Astrocyte (in vitro differentiated cells and primary cell): ENCODE data around the gene BMF. TPM values are rescaled to one million over a fixed set of nuclear protein-coding genes. Genes with fewer than 3 reads are reported as not detected.

Source experiments
- DNase-seq: peaks from one replicate; pipeline ENCODE4 v3.0.0-alpha.2; 2010; ENCODE audit warnings: low read depth
- FAIRE-seq: peaks from 2 replicates; lab custom pipeline; 2011; peaks lifted over from hg19 to GRCh38; lab: Jason Lieb, UNC
- H2AFZ ChIP-seq: 2 replicates; pipeline ENCODE4 v1.6.0; 2012; ENCODE audit warnings: low read depth, low read length, inconsistent platforms
- H3K27ac ChIP-seq: 2 replicates; pipeline ENCODE4 v1.5.1; 2011; ENCODE audit warnings: low read depth, low read length, inconsistent platforms
- H3K27me3 ChIP-seq: 2 replicates; pipeline ENCODE4 v1.6.0; 2011; ENCODE audit warnings: low read length, inconsistent platforms; ENCODE audit not compliant: insufficient read depth
- H3K36me3 ChIP-seq: 2 replicates; pipeline ENCODE4 v1.5.1; 2011; ENCODE audit warnings: low read length, inconsistent platforms; ENCODE audit not compliant: insufficient read depth
- H3K4me1 ChIP-seq: 2 replicates; pipeline ENCODE4 v1.5.1; 2011; ENCODE audit warnings: low read length, inconsistent platforms; ENCODE audit not compliant: insufficient read depth
- H3K4me2 ChIP-seq: 2 replicates; pipeline ENCODE4 v1.6.0; 2012; ENCODE audit warnings: low read length, inconsistent platforms
- H3K4me3 ChIP-seq: 2 replicates; pipeline ENCODE4 v1.5.1; 2011; ENCODE audit warnings: low read depth, mild to moderate bottlenecking, low read length, inconsistent platforms; ENCODE audit not compliant: insufficient read depth
- H3K79me2 ChIP-seq: 2 replicates; pipeline ENCODE4 v1.6.0; 2012; ENCODE audit warnings: mild to moderate bottlenecking, low read length, inconsistent platforms; ENCODE audit not compliant: insufficient read depth
- H3K9ac ChIP-seq: 2 replicates; pipeline ENCODE4 v1.6.0; 2012; ENCODE audit warnings: mild to moderate bottlenecking, low read length, inconsistent platforms
- H3K9me3 ChIP-seq: 2 replicates; pipeline ENCODE4 v1.5.1; 2012; ENCODE audit warnings: low read depth, mild to moderate bottlenecking, low read length, inconsistent platforms; ENCODE audit not compliant: insufficient read depth
- H4K20me1 ChIP-seq: 2 replicates; pipeline ENCODE4 v1.6.0; 2012; ENCODE audit warnings: low read length, inconsistent platforms; ENCODE audit not compliant: insufficient read depth
- H3K27ac Mint-ChIP-seq: one replicate; pipeline ENCODE4 v1.8.0; 2021; ENCODE audit warnings: mild to moderate bottlenecking, mixed read lengths; ENCODE audit not compliant: unreplicated experiment
- H3K27me3 Mint-ChIP-seq: one replicate; pipeline ENCODE4 v1.8.0; 2021; ENCODE audit warnings: low read depth, mixed read lengths; ENCODE audit not compliant: unreplicated experiment
- H3K36me3 Mint-ChIP-seq: one replicate; pipeline ENCODE4 v1.8.0; 2021; ENCODE audit warnings: low read depth, mixed read lengths; ENCODE audit not compliant: unreplicated experiment
- H3K4me1 Mint-ChIP-seq: one replicate; pipeline ENCODE4 v1.8.0; 2021; ENCODE audit warnings: low read depth, mixed read lengths; ENCODE audit not compliant: unreplicated experiment
- H3K4me3 Mint-ChIP-seq: one replicate; pipeline ENCODE4 v1.8.0; 2021; ENCODE audit warnings: mild to moderate bottlenecking, moderate library complexity, mixed read lengths; ENCODE audit not compliant: unreplicated experiment
- H3K9me3 Mint-ChIP-seq: one replicate; pipeline ENCODE4 v1.8.0; 2021; ENCODE audit warnings: mild to moderate bottlenecking, mixed read lengths; ENCODE audit not compliant: unreplicated experiment
- EZH2 ChIP-seq: IDR thresholded peaks from 2 replicates; pipeline ENCODE4 v1.6.1; 2012; ENCODE audit warnings: mild to moderate bottlenecking, low read length, inconsistent platforms; ENCODE audit not compliant: insufficient read depth
- total RNA-seq: library from RNA; stranded (reverse); gene quantifications from 2 replicates; pipeline ENCODE4 v1.2.1, GENCODE V29; 2021
- TF ChIP-seq, protein P1 (sequence below): IDR thresholded peaks from 2 replicates; pipeline ENCODE4 v1.5.1; 2011; ENCODE audit warnings: low read depth, mild to moderate bottlenecking, inconsistent platforms, low read length, moderate library complexity; ENCODE audit not compliant: insufficient read depth

The BMF gene
- total RNA-seq, 1 donor from 2014 or later: 31.8 TPM

DNA sequence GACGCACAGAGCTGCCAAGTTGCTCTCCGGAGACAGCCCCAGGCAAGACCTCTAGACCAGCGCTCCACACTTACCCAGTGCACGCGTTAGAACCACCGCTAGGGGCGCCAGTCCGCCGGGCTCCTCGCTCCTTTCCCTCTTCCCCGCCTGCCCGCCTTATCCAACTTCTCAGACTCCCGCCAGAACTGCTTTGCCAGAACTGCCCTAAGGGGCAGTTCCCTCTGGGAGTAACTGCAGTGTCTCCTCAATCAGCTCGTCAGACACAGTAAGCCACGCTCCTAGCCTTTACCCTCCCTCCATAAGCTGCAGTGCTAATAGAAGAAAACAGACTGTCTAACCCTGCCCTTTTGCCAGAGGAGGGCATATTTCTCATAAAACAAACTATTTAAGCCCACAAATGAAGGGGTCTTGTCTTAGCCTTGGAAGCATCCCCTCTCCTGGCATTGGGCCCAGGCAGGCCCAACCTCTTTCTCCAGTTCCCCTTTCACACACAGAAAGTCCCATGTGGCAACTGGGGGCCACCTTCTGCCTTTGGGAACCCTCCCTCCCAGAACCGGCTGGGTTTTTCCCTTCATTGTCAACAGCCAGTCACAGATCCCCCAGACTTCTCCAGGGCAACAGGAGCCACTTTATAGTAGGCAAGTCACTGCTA, 3.7 kb downstream of the BMF start:
- H3K9me3 Mint-ChIP-seq: peaks cover 3% of the 10 kb centered on the region
- FAIRE-seq: no peak
- peak overlapping the region; percentile 68 for H3K4me3 Mint-ChIP-seq
- DNase-seq: peak; percentile 52
- TF ChIP-seq, protein P1, sequence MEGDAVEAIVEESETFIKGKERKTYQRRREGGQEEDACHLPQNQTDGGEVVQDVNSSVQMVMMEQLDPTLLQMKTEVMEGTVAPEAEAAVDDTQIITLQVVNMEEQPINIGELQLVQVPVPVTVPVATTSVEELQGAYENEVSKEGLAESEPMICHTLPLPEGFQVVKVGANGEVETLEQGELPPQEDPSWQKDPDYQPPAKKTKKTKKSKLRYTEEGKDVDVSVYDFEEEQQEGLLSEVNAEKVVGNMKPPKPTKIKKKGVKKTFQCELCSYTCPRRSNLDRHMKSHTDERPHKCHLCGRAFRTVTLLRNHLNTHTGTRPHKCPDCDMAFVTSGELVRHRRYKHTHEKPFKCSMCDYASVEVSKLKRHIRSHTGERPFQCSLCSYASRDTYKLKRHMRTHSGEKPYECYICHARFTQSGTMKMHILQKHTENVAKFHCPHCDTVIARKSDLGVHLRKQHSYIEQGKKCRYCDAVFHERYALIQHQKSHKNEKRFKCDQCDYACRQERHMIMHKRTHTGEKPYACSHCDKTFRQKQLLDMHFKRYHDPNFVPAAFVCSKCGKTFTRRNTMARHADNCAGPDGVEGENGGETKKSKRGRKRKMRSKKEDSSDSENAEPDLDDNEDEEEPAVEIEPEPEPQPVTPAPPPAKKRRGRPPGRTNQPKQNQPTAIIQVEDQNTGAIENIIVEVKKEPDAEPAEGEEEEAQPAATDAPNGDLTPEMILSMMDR: peak; percentile 82
- TF ChIP-seq EZH2: no peak
- H3K36me3 ChIP-seq: no peaks in the 10 kb centered on the region
- peak overlapping the region; percentile 62 for H3K4me2 ChIP-seq
- no peak overlapping the region for H3K27ac ChIP-seq
- peak overlapping the region; percentile 46 for H3K9ac ChIP-seq
- H3K79me2 ChIP-seq: no peaks in the 10 kb centered on the region
- H3K4me3 ChIP-seq: no peak overlapping the region
- peaks cover 12% of the 10 kb centered on the region for H3K36me3 Mint-ChIP-seq
- H3K4me1 Mint-ChIP-seq: peaks cover 61% of the 10 kb centered on the region
- peaks cover 62% of the 10 kb centered on the region for H3K4me1 ChIP-seq
- H3K27me3 Mint-ChIP-seq: no peaks in the 10 kb centered on the region
- H4K20me1 ChIP-seq: no peaks in the 10 kb centered on the region
- H2AFZ ChIP-seq: peak overlapping the region; percentile 43
- H3K9me3 ChIP-seq: no peaks in the 10 kb centered on the region
- no peak overlapping the region for H3K27ac Mint-ChIP-seq
- no peaks in the 10 kb centered on the region for H3K27me3 ChIP-seq

GRCh38 chr15:40104296-40104864, 4.3 kb downstream of the BMF start:
- no peak overlapping the region for H2AFZ ChIP-seq
- H3K4me3 ChIP-seq: no peak overlapping the region
- DNase-seq (no peak), FAIRE-seq (no peak)
- peak overlapping the region; percentile 68 for H3K4me3 Mint-ChIP-seq
- H3K9ac ChIP-seq: no peak overlapping the region
- H3K36me3 ChIP-seq: no peaks in the 10 kb centered on the region
- H3K36me3 Mint-ChIP-seq: peaks cover 12% of the 10 kb centered on the region
- TF ChIP-seq, protein P1: no peak
- no peak for TF ChIP-seq EZH2
- peaks cover 66% of the 10 kb centered on the region for H3K4me1 ChIP-seq
- no peak overlapping the region for H3K27ac ChIP-seq
- no peaks in the 10 kb centered on the region for H3K27me3 ChIP-seq
- peaks cover 3% of the 10 kb centered on the region for H3K9me3 Mint-ChIP-seq
- H3K4me2 ChIP-seq: peak overlapping the region; percentile 62
- H4K20me1 ChIP-seq: no peaks in the 10 kb centered on the region
- peaks cover 67% of the 10 kb centered on the region for H3K4me1 Mint-ChIP-seq
- no peaks in the 10 kb centered on the region for H3K79me2 ChIP-seq
- H3K9me3 ChIP-seq: no peaks in the 10 kb centered on the region
- H3K27me3 Mint-ChIP-seq: no peaks in the 10 kb centered on the region
- H3K27ac Mint-ChIP-seq: no peak overlapping the region

DNA sequence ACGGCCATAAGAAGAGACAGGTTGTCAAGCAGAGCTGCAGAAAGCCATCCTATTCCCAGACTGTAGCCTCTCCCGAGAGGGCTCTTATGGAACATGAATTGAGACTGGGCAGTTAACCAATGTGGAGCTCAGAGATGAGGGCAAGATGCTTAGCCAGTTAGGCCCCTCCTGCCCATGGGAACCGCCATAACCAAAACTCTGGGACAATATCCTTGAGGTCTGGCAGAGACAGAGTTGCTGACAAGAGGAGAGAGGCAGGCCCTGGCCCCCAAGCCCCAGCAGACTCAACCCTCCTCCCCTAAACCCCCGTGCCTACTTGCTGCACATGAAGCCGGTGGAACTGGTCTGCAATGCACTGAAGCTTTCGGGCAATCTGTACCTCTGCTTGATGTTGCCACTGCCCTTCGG, 4.8 kb downstream of the BMF start:
- no peaks in the 10 kb centered on the region for H3K9me3 ChIP-seq
- Mint-ChIP-seq H3K4me3 (peak overlapping the region; percentile 57), H3K4me1 (peaks cover 72% of the 10 kb centered on the region), H3K9me3 (peaks cover 3% of the 10 kb centered on the region), H3K27me3 (no peaks in the 10 kb centered on the region), H3K36me3 (peaks cover 12% of the 10 kb centered on the region), H3K27ac (peak overlapping the region; percentile 69)
- H3K4me3 ChIP-seq: no peak overlapping the region
- no peaks in the 10 kb centered on the region for H3K36me3 ChIP-seq
- TF ChIP-seq, protein P1: no peak
- TF ChIP-seq EZH2: no peak
- peak overlapping the region; percentile 53 for H2AFZ ChIP-seq
- H3K79me2 ChIP-seq: no peaks in the 10 kb centered on the region
- FAIRE-seq (no peak), DNase-seq (no peak)
- H3K9ac ChIP-seq: peak overlapping the region; percentile 64
- no peak overlapping the region for H3K27ac ChIP-seq
- peaks cover 67% of the 10 kb centered on the region for H3K4me1 ChIP-seq
- no peaks in the 10 kb centered on the region for H3K27me3 ChIP-seq
- peak overlapping the region; percentile 67 for H3K4me2 ChIP-seq
- no peaks in the 10 kb centered on the region for H4K20me1 ChIP-seq
